B cell (primary cell): ENCODE data around the gene LRG1. TPM values are rescaled to one million over a fixed set of nuclear protein-coding genes. Genes with fewer than 3 reads are reported as not detected.

ENCODE experiments used
- ATAC-seq: fragments of 200-7000 bp; cut with Tn5 transposase; one replicate; pipeline ENCODE4 v1.10.0; 2021; ENCODE audit warnings: low read depth, mild to moderate bottlenecking, moderate number of reproducible peaks, moderate library complexity
- CTCF ChIA-PET: fragments of 350-600 bp; sonication (Branson Sonifier 250); formaldehyde crosslinking; loops from one replicate; lab custom pipeline; 2021; ENCODE audit warnings: antibody characterized with exemption, inconsistent platforms; lab: Charles Lee
- POLR2A ChIA-PET: fragments of 350-600 bp; sonication (Branson Sonifier 250); formaldehyde crosslinking; loops from one replicate; lab custom pipeline; 2021; ENCODE audit warnings: antibody characterized with exemption; lab: Charles Lee
- DNase-seq: peaks from one replicate; pipeline ENCODE4 v3.0.0; 2013
- H2AFZ ChIP-seq: 2 replicates; pipeline ENCODE4 v1.6.1; 2012; ENCODE audit warnings: mild to moderate bottlenecking, low read depth, low read length; ENCODE audit not compliant: insufficient read depth, poor library complexity, severe bottlenecking
- H3K27ac ChIP-seq, 2 donors: 1 replicate in 1 of 2; 2 replicates in 1 of 2; pipeline ENCODE4 v1.5.1; 2012 to 2013; ENCODE audit warnings: low read length in 2 of 2, mild to moderate bottlenecking in 2 of 2, moderate library complexity in 1 of 2
- H3K27me3 ChIP-seq, 4 experiments: fragments of 200-600 bp in 1 of 4; sonication (generic) in 1 of 4; replicated peaks in 1 of 4; 1 replicate in 2 of 4; 2 replicates in 2 of 4; pipeline versions ENCODE4 v1.6.1 to v1.7.0; 2013 to 2016; ENCODE audit warnings: low read length in 3 of 4, mild to moderate bottlenecking in 2 of 4, mixed read lengths in 1 of 4, moderate library complexity in 1 of 4; ENCODE audit not compliant: insufficient read depth in 4 of 4, control insufficient read depth in 3 of 4; ENCODE audit errors: control extremely low read depth in 1 of 4
- H3K36me3 ChIP-seq, 2 experiments: replicated peaks in 1 of 2; 1 replicate in 1 of 2; 2 replicates in 1 of 2; pipeline versions ENCODE4 v1.6.1 to v1.7.1; 2013; ENCODE audit warnings: low read length in 1 of 2; ENCODE audit not compliant: insufficient read depth in 2 of 2, control insufficient read depth in 1 of 2; ENCODE audit errors: control extremely low read depth in 1 of 2, extremely low read depth in 1 of 2
- H3K4me1 ChIP-seq, 2 donors: fragments of 200-600 bp in 1 of 2; sonication (generic) in 1 of 2; 1 replicate in 1 of 2; 2 replicates in 1 of 2; pipeline versions ENCODE4 v1.5.1 to v1.6.1; 2013 to 2017; ENCODE audit warnings: low read length in 2 of 2; ENCODE audit not compliant: control insufficient read depth in 2 of 2, insufficient read depth in 2 of 2
- H3K4me2 ChIP-seq: replicated peaks from 2 replicates; pipeline ENCODE3; 2012; ENCODE audit warnings: mild to moderate bottlenecking, low read depth, low read length; ENCODE audit not compliant: poor library complexity, severe bottlenecking
- H3K4me3 ChIP-seq, 5 experiments: fragments of 200-600 bp in 1 of 5; sonication (generic) in 1 of 5; 1 replicate in 3 of 5; 2 replicates in 2 of 5; pipeline versions ENCODE4 v1.5.1 to v1.7.0; 2011 to 2016; ENCODE audit warnings: low read length in 4 of 5, mild to moderate bottlenecking in 4 of 5, low read depth in 2 of 5, control low read depth in 1 of 5, moderate library complexity in 1 of 5; ENCODE audit not compliant: insufficient read depth in 1 of 5; ENCODE audit errors: control extremely low read depth in 1 of 5, extremely low read depth in 1 of 5
- H3K79me2 ChIP-seq: fragments of 200-600 bp; sonication (generic); one replicate; pipeline ENCODE4 v1.6.0; 2016; ENCODE audit warnings: low read length; ENCODE audit not compliant: control insufficient read depth, insufficient read depth
- H3K9ac ChIP-seq: fragments of 200-600 bp; sonication (generic); 2 replicates; pipeline ENCODE4 v1.6.1; 2017; ENCODE audit warnings: mild to moderate bottlenecking, low read length, moderate library complexity
- H3K9me3 ChIP-seq, 3 donors: one replicate each; pipeline versions ENCODE4 v1.6.1 to v1.7.1; 2013; ENCODE audit warnings: low read length in 2 of 3; ENCODE audit not compliant: control insufficient read depth in 2 of 3, insufficient read depth in 1 of 3; ENCODE audit errors: control extremely low read depth in 1 of 3
- H4K20me1 ChIP-seq: 2 replicates; pipeline ENCODE4 v1.6.0; 2012; ENCODE audit warnings: mild to moderate bottlenecking, low read length; ENCODE audit not compliant: insufficient read depth, control insufficient read depth, poor library complexity, severe bottlenecking
- H3K27ac Mint-ChIP-seq: one replicate; pipeline ENCODE4 v1.8.0; 2021; ENCODE audit warnings: mixed read lengths
- H3K27me3 Mint-ChIP-seq: one replicate; pipeline ENCODE4 v1.8.0; 2021; ENCODE audit warnings: mixed read lengths
- H3K4me1 Mint-ChIP-seq: one replicate; pipeline ENCODE4 v1.8.0; 2021; ENCODE audit warnings: mixed read lengths
- H3K4me3 Mint-ChIP-seq: one replicate; pipeline ENCODE4 v1.8.0; 2021; ENCODE audit warnings: mixed read lengths
- H3K9me3 Mint-ChIP-seq: one replicate; pipeline ENCODE4 v1.8.0; 2022; ENCODE audit warnings: mixed read lengths; ENCODE audit not compliant: insufficient read depth
- CTCF ChIP-seq: fragments of 200-600 bp; IDR thresholded peaks from one replicate; pipeline ENCODE4 v1.8.0; 2022; ENCODE audit warnings: antibody characterized with exemption, mild to moderate bottlenecking
- EZH2 ChIP-seq: IDR thresholded peaks from 2 replicates; pipeline ENCODE4 v1.6.1; 2012; ENCODE audit warnings: borderline replicate concordance, low read depth, mild to moderate bottlenecking, moderate library complexity, low read length; ENCODE audit not compliant: insufficient read depth, poor library complexity, severe bottlenecking
- WGBS: methylation state at CpG from one replicate; pipeline ENCODE4 v1.1.5; 2013; ENCODE audit warnings: missing lambda C conversion rate; ENCODE audit not compliant: insufficient coverage; 5-methylcytosine and 5-hydroxymethylcytosine counted together
- intact Hi-C: fragments of 100-400 bp; cut with micrococcal nuclease; formaldehyde crosslinking; loops from one replicate; pipeline ENCODE4 v1.10.0; 2022
- polyA plus RNA-seq: library from polyadenylated mRNA; depleted of rRNA; stranded (reverse); fragments of >200 nt; gene quantifications from 2 replicates; pipeline ENCODE4 v1.2.3, GENCODE V29; 2012
- total RNA-seq, 2 donors: library from RNA; stranded (reverse); fragments of 120-200 nt in 1 of 2; gene quantifications; 1 replicate in 1 of 2; 2 replicates in 1 of 2; pipeline versions ENCODE4 v1.2.3 to v1.2.4, GENCODE V29; 2013 to 2022

The LRG1 gene
- total and polyA plus RNA-seq, 2 donors (not counting 1 experiment from before 2014, with no cell fraction given): 0.21 to 0.27 TPM

DNA sequence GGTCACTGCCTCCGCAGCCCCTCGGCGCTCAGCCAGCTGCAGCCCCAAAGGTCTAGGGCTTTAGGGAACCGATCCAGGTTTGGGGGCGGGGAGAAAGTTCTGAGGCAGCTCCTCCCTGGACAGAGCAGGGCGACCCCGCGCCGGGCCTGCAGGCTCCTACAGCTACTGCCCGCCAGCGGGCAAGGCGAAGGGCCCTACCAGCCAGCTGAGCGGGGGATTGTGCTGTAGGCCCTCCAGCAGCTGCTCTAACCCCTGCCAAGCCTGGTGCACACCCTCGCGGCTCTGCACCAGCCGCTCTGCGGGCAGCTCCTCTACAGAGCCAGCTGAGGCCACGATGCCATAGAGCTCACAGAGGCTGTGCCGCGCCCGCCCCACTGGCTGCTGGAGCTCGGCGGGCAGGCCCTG, 35.5 kb downstream of the LRG1 start:
- no peak for TF ChIP-seq CTCF
- no peak for TF ChIP-seq EZH2
- H4K20me1 ChIP-seq: no peaks in the 10 kb centered on the region
- POLR2A ChIA-PET: no interaction called here
- no peak for DNase-seq
- no peaks in the 10 kb centered on the region for H3K27me3 ChIP-seq
- H3K79me2 ChIP-seq: no peaks in the 10 kb centered on the region
- no peaks in the 10 kb centered on the region for H3K4me1 ChIP-seq
- Mint-ChIP-seq H3K27me3 (no peaks in the 10 kb centered on the region), H3K9me3 (no peaks in the 10 kb centered on the region), H3K4me3 (no peak overlapping the region), H3K27ac (no peak overlapping the region), H3K4me1 (no peaks in the 10 kb centered on the region)
- H2AFZ ChIP-seq: no peak overlapping the region
- CTCF ChIA-PET: no interaction called here
- WGBS: 97% methylated on average over 23 of the region's 23 CpGs
- H3K9ac ChIP-seq: no peak overlapping the region
- peaks cover 0 to 8% (median 0%) of the 10 kb centered on the region in 3 donors for H3K9me3 ChIP-seq
- ATAC-seq: no peak
- no peak overlapping the region for H3K4me2 ChIP-seq
- H3K27ac ChIP-seq: no peak overlapping the region
- H3K4me3 ChIP-seq: no peak overlapping the region
- intact Hi-C loops: no loop called here
- peaks cover 0 to 11% of the 10 kb centered on the region in 2 experiments for H3K36me3 ChIP-seq

GRCh38 chr19:4503825-4504170, 36.0 kb downstream of the LRG1 start:
- H3K4me2 ChIP-seq: no peak overlapping the region
- no peak overlapping the region for H3K4me3 Mint-ChIP-seq
- no peaks in the 10 kb centered on the region for H3K4me1 ChIP-seq
- ChIA-PET POLR2A (no interaction called here), CTCF (no interaction called here)
- no peaks in the 10 kb centered on the region for H4K20me1 ChIP-seq
- peaks cover 0 to 8% (median 0%) of the 10 kb centered on the region in 3 donors for H3K9me3 ChIP-seq
- intact Hi-C loops: no loop called here
- no peaks in the 10 kb centered on the region for H3K4me1 Mint-ChIP-seq
- no peak overlapping the region for H2AFZ ChIP-seq
- no peak overlapping the region for H3K27ac ChIP-seq
- H3K9ac ChIP-seq: no peak overlapping the region
- no peaks in the 10 kb centered on the region for H3K79me2 ChIP-seq
- ATAC-seq (no peak), DNase-seq (no peak)
- peaks cover 0 to 11% of the 10 kb centered on the region in 2 experiments for H3K36me3 ChIP-seq
- no peak overlapping the region for H3K27ac Mint-ChIP-seq
- no peaks in the 10 kb centered on the region for H3K27me3 ChIP-seq
- no peaks in the 10 kb centered on the region for H3K9me3 Mint-ChIP-seq
- no peak overlapping the region for H3K4me3 ChIP-seq
- H3K27me3 Mint-ChIP-seq: no peaks in the 10 kb centered on the region
- WGBS: 95% methylated on average over 10 of the region's 10 CpGs
- no peak for TF ChIP-seq CTCF
- no peak for TF ChIP-seq EZH2
